Measurements from ENCODE around the gene TIMP3. TPM values are rescaled to one million over a fixed set of nuclear protein-coding genes. Genes with fewer than 3 reads are reported as not detected.
"Not testable (repeated sequence)": the region's sequence is repeated elsewhere in the genome, so short reads cannot be mapped to it uniquely, and the experiment has no call there.

TIMP3 gene
- total RNA-seq, 1 experiment from 2014 or later = 26.1 TPM

- no peak for DNase-seq (ENCODE audit: low read depth)
These were observed 51.1 kb downstream of the TIMP3 start for GRCh38 chr22:32852395-32853251.

DNA sequence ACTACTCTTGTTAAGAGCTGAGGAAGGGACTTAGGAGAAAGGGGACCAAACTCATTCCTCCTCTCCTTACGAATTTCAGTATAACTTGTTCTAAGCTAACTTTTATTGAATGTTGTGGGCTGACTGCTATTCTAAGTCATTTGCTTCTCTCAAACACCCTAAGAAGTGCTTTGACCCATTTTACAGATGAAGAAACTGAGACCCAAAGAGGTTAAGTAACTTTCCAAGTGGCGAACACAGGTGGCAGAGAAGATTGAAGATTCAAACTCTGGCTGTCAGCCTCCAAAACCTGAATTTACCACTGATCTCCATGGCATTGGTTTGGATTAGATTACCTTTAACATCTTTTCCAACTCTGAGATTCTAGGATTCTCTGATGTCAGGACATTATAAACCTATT lies 52.2 kb downstream of the TIMP3 start:
- no peak for DNase-seq (ENCODE audit: low read depth)

GRCh38 chr22:32854351-32854804 lies 52.9 kb downstream of the TIMP3 start:
- no peak for DNase-seq (ENCODE audit: low read depth)

GRCh38 chr22:32855045-32855756 lies 53.7 kb downstream of the TIMP3 start:
- DNase-seq (ENCODE audit: low read depth) = no peak

GRCh38 chr22:32858121-32858703 lies 56.7 kb downstream of the TIMP3 start:
- DNase-seq (ENCODE audit: low read depth) = no peak

GRCh38 chr22:32858957-32859356 lies 57.5 kb downstream of the TIMP3 start:
- no peak for DNase-seq (ENCODE audit: low read depth)

DNA sequence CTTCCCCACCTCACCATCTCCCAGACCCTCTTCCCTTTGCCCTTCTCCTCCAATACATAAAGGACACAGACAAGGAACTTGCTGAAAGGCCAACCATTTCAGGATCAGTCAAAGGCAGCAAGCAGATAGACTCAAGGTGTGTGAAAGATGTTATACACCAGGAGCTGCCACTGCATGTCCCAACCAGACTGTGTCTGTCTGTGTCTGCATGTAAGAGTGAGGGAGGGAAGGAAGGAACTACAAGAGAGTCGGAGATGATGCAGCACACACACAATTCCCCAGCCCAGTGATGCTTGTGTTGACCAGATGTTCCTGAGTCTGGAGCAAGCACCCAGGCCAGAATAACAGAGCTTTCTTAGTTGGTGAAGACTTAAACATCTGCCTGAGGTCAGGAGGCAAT lies 58.2 kb downstream of the TIMP3 start:
- no peak for DNase-seq (ENCODE audit: low read depth)

- no peak for DNase-seq (ENCODE audit: low read depth)
These were observed 59.8 kb downstream of the TIMP3 start for GRCh38 chr22:32861330-32861729.

DNA sequence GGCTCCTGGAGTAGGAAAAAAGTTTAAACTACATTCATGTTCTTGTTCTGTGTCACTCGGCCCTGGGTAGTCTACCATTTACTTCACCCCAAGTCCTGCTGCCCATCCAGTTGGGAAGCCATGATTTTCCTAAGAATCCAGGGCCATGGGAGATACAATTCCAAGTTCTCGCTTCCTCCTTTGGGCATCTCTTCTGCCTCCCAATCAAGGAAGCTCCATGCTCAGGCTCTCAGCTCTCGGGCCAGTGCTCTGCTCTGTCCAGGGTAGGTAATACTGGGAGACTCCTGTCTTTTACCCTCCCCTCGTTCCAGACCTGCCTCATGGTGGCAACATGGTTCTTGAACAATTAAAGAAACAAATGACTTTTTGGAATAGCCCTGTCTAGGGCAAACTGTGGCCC lies 60.6 kb downstream of the TIMP3 start:
- no peak for DNase-seq (ENCODE audit: low read depth)

- no peak for DNase-seq (ENCODE audit: low read depth)
These were observed 61.6 kb downstream of the TIMP3 start for GRCh38 chr22:32862936-32863661.

- DNase-seq (ENCODE audit: low read depth) = no peak
These were observed 62.5 kb downstream of the TIMP3 start for GRCh38 chr22:32864041-32864440.

DNA sequence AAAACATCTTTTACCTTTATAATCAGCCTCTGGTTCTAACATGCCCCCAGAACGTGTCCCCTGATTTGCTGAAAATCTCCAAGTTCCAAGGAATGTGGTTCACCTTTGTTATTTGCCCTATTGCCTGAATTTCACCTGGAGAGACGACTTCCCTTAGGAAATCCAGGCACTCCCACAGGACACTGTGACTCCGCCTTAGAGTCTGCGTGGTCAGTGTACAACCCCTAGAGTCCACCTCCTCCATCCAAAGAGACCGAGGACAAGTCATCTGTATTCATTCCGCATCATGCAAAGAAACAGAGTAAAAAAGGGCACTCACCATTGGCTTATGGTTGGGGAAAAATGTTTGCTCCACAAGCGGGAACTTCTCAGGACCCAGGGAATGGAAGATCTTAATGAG lies 63.1 kb downstream of the TIMP3 start:
- no peak for DNase-seq (ENCODE audit: low read depth)

DNA sequence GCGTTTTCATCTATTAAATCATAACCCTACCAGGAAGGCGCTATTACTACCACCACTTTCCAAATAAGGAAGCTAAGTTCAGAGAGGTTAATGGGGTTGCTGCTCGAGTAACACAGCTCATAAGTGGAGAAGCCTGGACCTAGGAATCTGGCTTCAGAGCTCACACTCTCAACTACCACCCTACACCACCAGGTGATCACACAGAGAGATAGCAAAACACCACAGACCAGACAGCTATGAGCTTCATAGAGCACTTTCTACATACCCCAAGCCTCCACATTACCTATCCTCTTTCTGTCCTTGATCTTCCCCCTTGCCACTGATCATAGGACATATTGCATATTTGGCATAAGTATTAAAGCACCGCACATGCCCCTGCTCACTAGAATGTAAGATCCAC lies 65.4 kb downstream of the TIMP3 start:
- no peak for DNase-seq (ENCODE audit: low read depth)

- DNase-seq (ENCODE audit: low read depth) = no peak
These were observed 67.4 kb downstream of the TIMP3 start for GRCh38 chr22:32868946-32869345.

GRCh38 chr22:32870474-32870873 lies 69.0 kb downstream of the TIMP3 start:
- DNase-seq (ENCODE audit: low read depth) = no peak

GRCh38 chr22:32873604-32874003 lies 72.1 kb downstream of the TIMP3 start:
- not testable (repeated sequence) for DNase-seq (ENCODE audit: low read depth)

- no peak for DNase-seq (ENCODE audit: low read depth)
These were observed 72.9 kb downstream of the TIMP3 start for GRCh38 chr22:32874385-32874784.

GRCh38 chr22:32874976-32875375 lies 73.5 kb downstream of the TIMP3 start:
- no peak for DNase-seq (ENCODE audit: low read depth)

DNA sequence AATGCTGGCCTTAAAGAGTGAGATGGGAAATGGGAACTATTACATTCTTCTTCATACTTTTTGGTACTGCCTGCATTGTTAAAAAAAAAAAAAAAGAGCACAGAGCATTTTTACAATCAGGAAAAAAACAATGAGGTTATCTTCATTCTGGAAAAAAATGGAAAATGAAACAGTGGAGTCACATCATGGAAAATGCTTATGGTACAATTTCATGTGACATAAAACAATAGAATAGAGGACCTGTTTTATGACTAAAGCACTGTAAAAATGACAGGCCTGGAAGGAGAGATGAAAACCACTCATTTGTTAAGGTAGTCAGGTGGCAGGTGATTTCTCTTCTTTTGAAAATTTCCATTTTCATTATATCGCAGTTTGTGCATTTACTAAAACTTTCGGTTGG lies 75.0 kb downstream of the TIMP3 start:
- no peak for DNase-seq (ENCODE audit: low read depth)

GRCh38 chr22:32877196-32877595 lies 75.7 kb downstream of the TIMP3 start:
- DNase-seq (ENCODE audit: low read depth) = no peak

DNA sequence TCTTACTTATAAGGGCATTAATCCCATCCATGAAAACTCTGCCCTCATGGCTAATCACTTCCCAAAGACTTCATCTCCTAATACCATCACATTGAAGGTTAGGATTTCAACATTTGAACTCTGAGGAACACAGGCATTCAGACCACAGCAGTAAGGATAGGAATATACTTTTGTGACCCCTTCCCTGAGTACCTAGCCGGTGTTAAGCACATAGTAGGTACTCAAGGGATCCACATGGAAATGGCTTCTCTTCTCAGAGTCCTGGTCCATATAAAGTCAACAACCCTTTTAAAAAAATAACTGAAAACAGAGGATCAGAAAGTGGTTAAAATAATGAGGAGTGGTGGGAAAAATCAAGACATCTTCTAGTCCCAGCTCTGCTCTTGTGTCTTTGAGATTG lies 78.0 kb downstream of the TIMP3 start:
- no peak for DNase-seq (ENCODE audit: low read depth)

DNA sequence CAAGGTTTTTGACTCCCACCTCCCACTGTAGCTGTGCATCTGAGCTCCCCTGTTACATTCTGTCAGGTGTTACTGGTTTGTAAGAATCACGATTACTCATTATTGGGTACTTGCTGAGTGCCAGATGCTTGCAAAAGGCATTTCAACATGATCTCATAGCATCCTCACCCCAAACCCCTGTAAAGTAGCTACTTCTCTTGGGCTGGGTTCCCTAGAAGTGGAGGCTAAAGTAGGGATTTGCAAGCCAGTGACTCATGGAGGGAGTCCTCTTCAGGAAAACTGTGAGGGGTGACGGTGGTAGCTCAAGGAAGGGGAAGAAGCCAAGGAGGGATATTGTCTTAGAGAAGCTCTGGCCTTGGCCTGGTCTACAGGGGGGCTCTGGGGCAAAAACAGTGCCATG lies 78.6 kb downstream of the TIMP3 start:
- peak; percentile 50 for DNase-seq (ENCODE audit: low read depth)
